Naive thymus-derived CD4-positive, alpha-beta T cell (primary cell): ENCODE results near the gene RASGRF1. TPM values are rescaled to one million over a fixed set of nuclear protein-coding genes. Genes with fewer than 3 reads are reported as not detected.

ENCODE experiments used
- ATAC-seq: fragments of 150-1000 bp; cut with Tn5 transposase; 2 replicates; pipeline ENCODE4 v1.10.0; 2021; ENCODE audit warnings: mild to moderate bottlenecking, moderate library complexity
- CTCF ChIA-PET: fragments of 350-600 bp; sonication (Branson Sonifier 250); formaldehyde crosslinking; loops from one replicate; lab custom pipeline; 2021; ENCODE audit warnings: antibody characterized with exemption; lab: Charles Lee
- POLR2A ChIA-PET: fragments of 350-600 bp; sonication (Branson Sonifier 250); formaldehyde crosslinking; loops from one replicate; lab custom pipeline; 2021; ENCODE audit warnings: antibody characterized with exemption, inconsistent platforms; lab: Charles Lee
- DNase-seq, 9 donors: peaks; one replicate each; pipeline versions ENCODE4 v3.0.0 to v3.0.0-alpha.2; 2020 to 2022; ENCODE audit warnings: mixed read lengths in 1 of 9
- H3K27ac ChIP-seq: one replicate; pipeline ENCODE4 v1.7.0; 2013; ENCODE audit warnings: mild to moderate bottlenecking, low read depth, low read length, moderate library complexity
- H3K27me3 ChIP-seq, 2 donors: one replicate each; pipeline ENCODE4 v1.7.0; 2013; ENCODE audit warnings: low read length in 2 of 2, mild to moderate bottlenecking in 2 of 2, moderate library complexity in 2 of 2; ENCODE audit not compliant: control insufficient read depth in 2 of 2, insufficient read depth in 2 of 2
- H3K36me3 ChIP-seq, 3 experiments: 1 replicate in 2 of 3; 2 replicates in 1 of 3; pipeline ENCODE4 v1.7.0; 2013; ENCODE audit warnings: low read length in 3 of 3, mild to moderate bottlenecking in 3 of 3, moderate library complexity in 1 of 3; ENCODE audit not compliant: insufficient read depth in 3 of 3, control insufficient read depth in 2 of 3
- H3K4me1 ChIP-seq, 2 donors: one replicate each; pipeline ENCODE4 v1.7.0; 2013; ENCODE audit warnings: low read length in 2 of 2, mild to moderate bottlenecking in 2 of 2, moderate library complexity in 1 of 2; ENCODE audit not compliant: control insufficient read depth in 2 of 2, insufficient read depth in 2 of 2
- H3K4me3 ChIP-seq: 2 replicates; pipeline ENCODE4 v1.7.0; 2013; ENCODE audit warnings: mild to moderate bottlenecking, low read length
- H3K9me3 ChIP-seq, 3 experiments: 1 replicate in 2 of 3; 2 replicates in 1 of 3; pipeline ENCODE4 v1.7.0; 2013; ENCODE audit warnings: low read length in 3 of 3; ENCODE audit not compliant: control insufficient read depth in 2 of 3
- H3K27ac Mint-ChIP-seq, 9 donors: one replicate each; pipeline ENCODE4 v1.8.0; 2020 to 2022; ENCODE audit warnings: mixed read lengths in 9 of 9, mild to moderate bottlenecking in 8 of 9, moderate library complexity in 5 of 9, inconsistent platforms in 2 of 9
- H3K27me3 Mint-ChIP-seq, 5 donors: one replicate each; pipeline ENCODE4 v1.8.0; 2021 to 2022; ENCODE audit warnings: mixed read lengths in 5 of 5, mild to moderate bottlenecking in 1 of 5
- H3K36me3 Mint-ChIP-seq, 5 donors: one replicate each; pipeline ENCODE4 v1.8.0; 2020 to 2022; ENCODE audit warnings: mixed read lengths in 5 of 5, mild to moderate bottlenecking in 3 of 5, inconsistent platforms in 1 of 5
- H3K4me1 Mint-ChIP-seq, 7 donors: one replicate each; pipeline ENCODE4 v1.8.0; 2020 to 2022; ENCODE audit warnings: mixed read lengths in 7 of 7, mild to moderate bottlenecking in 3 of 7, inconsistent platforms in 1 of 7
- H3K4me3 Mint-ChIP-seq, 10 donors: one replicate each; pipeline ENCODE4 v1.8.0; 2020 to 2022; ENCODE audit warnings: mild to moderate bottlenecking in 10 of 10, mixed read lengths in 10 of 10, moderate library complexity in 6 of 10, inconsistent platforms in 2 of 10
- H3K9me3 Mint-ChIP-seq, 11 donors: one replicate each; pipeline ENCODE4 v1.8.0; 2020 to 2022; ENCODE audit warnings: mixed read lengths in 11 of 11, mild to moderate bottlenecking in 4 of 11, inconsistent platforms in 1 of 11, moderate library complexity in 1 of 11
- intact Hi-C, 2 donors: fragments of 100-400 bp; cut with micrococcal nuclease; formaldehyde crosslinking; loops; one replicate each; pipeline ENCODE4 v1.15.1; 2023
- polyA plus RNA-seq, 2 donors: library from polyadenylated mRNA; unstranded; fragments of 300-500 nt; fragmentation: Illumina TruSeq; gene quantifications; one replicate each; pipeline ENCODE4 v1.2.3, GENCODE V29; 2021
- total RNA-seq, 6 experiments: library from RNA in 5 of 6; stranded (reverse) in 5 of 6; gene quantifications; 1 replicate in 5 of 6; 2 replicates in 1 of 6; pipeline ENCODE4 v1.2.3 and lab custom pipeline; 2021 to 2026

Gene RASGRF1
- total and polyA plus RNA-seq, 7 experiments from 2014 or later, result 0.07 to 0.10 TPM; not detected in 5

DNA sequence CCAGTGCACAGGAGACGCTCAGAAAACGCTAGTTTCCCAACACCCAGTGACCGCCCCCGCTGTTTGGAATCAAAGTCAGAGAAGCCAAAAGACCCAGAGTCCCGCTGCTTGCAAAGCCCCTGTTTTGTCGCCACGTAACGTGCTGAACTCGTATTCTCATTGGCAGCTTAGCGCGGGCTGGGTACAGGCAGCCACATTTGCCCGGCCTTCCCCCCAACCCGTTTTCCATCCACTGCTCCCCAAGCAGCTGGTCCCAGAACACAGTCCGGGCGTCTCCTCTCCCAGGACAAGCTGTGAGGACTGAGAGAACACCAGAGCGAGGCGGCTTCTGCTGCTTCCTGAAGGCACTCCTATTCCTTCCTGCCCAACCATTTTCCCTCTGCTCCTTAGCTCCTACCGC, 54.8 kb downstream of the RASGRF1 start:
- Mint-ChIP-seq H3K36me3 (no peaks in the 10 kb centered on the region), H3K27me3 (peaks cover 7 to 29% (median 25%) of the 10 kb centered on the region in 5 donors), H3K4me3 (no peak overlapping the region), H3K4me1 (peaks cover 0 to 1% (median 0%) of the 10 kb centered on the region in 7 donors), H3K9me3 (peaks cover 0 to 2% (median 0%) of the 10 kb centered on the region in 11 donors), H3K27ac (no peak overlapping the region)
- intact Hi-C loops, result no loop called here
- no peaks in the 10 kb centered on the region for H3K9me3 ChIP-seq
- H3K27ac ChIP-seq, result no peak overlapping the region
- H3K36me3 ChIP-seq, result no peaks in the 10 kb centered on the region
- H3K4me3 ChIP-seq, result no peak overlapping the region
- ATAC-seq (no peak), DNase-seq (no peak)
- H3K4me1 ChIP-seq, result no peaks in the 10 kb centered on the region
- CTCF ChIA-PET, result no interaction called here
- POLR2A ChIA-PET, result no interaction called here
- H3K27me3 ChIP-seq, result no peaks in the 10 kb centered on the region

DNA sequence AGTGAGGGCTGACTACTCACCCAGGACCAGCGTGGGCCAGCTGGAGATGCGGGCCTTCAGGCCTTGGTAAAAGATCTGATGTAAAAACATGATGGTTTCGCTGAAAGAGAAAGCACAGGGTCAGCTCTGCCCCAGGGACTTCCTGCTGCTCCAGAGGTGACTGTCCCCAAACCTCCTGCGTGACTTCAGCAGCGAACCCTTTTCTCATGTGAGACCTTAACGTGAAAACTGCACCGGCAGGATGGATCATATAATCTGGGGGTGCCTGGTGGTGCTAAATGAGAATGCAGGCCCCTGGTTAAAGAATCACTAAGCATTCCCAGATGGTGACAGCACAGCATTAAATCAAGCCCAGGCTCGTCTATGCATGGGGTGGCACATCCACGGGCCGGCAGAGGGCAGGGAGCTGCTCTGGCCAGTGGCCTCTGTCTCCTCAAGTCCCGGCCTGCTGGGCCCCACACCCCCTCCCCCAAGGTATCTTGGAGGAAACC, 55.4 kb downstream of the RASGRF1 start:
- ATAC-seq (no peak), DNase-seq (no peak)
- intact Hi-C loops, result no loop called here
- H3K27ac ChIP-seq, result no peak overlapping the region
- Mint-ChIP-seq H3K4me3 (no peak overlapping the region), H3K27ac (no peak overlapping the region), H3K9me3 (peaks cover 0 to 2% (median 0%) of the 10 kb centered on the region in 11 donors), H3K4me1 (peaks cover 0 to 1% (median 0%) of the 10 kb centered on the region in 7 donors), H3K36me3 (no peaks in the 10 kb centered on the region), H3K27me3 (peaks cover 2 to 30% (median 23%) of the 10 kb centered on the region in 5 donors)
- no peaks in the 10 kb centered on the region for H3K4me1 ChIP-seq
- POLR2A ChIA-PET, result no interaction called here
- no peaks in the 10 kb centered on the region for H3K9me3 ChIP-seq
- no peak overlapping the region for H3K4me3 ChIP-seq
- CTCF ChIA-PET, result no interaction called here
- H3K27me3 ChIP-seq, result no peaks in the 10 kb centered on the region
- H3K36me3 ChIP-seq, result no peaks in the 10 kb centered on the region

GRCh38 chr15:79034284-79034683, 56.3 kb downstream of the RASGRF1 start:
- Histone ChIP-seq H3K27me3 (no peaks in the 10 kb centered on the region), H3K4me1 (no peaks in the 10 kb centered on the region), H3K27ac (no peak overlapping the region), H3K4me3 (no peak overlapping the region), H3K36me3 (no peaks in the 10 kb centered on the region), H3K9me3 (no peaks in the 10 kb centered on the region)
- peaks cover 0 to 2% (median 0%) of the 10 kb centered on the region in 11 donors for H3K9me3 Mint-ChIP-seq
- no peaks in the 10 kb centered on the region for H3K36me3 Mint-ChIP-seq
- no peak for DNase-seq
- H3K4me3 Mint-ChIP-seq, result no peak overlapping the region
- CTCF ChIA-PET, result no interaction called here
- ATAC-seq, result no peak
- no peak overlapping the region for H3K27ac Mint-ChIP-seq
- POLR2A ChIA-PET, result no interaction called here
- intact Hi-C loops, result no loop called here
- H3K4me1 Mint-ChIP-seq, result peaks cover 0 to 1% (median 0%) of the 10 kb centered on the region in 7 donors
- H3K27me3 Mint-ChIP-seq, result peaks cover 0 to 25% (median 22%) of the 10 kb centered on the region in 5 donors

GRCh38 chr15:79032656-79033055, 57.9 kb downstream of the RASGRF1 start:
- Mint-ChIP-seq H3K27me3 (peaks cover 0 to 25% (median 20%) of the 10 kb centered on the region in 5 donors), H3K9me3 (peaks cover 0 to 3% (median 0%) of the 10 kb centered on the region in 11 donors), H3K27ac (no peak overlapping the region), H3K4me3 (no peak overlapping the region), H3K36me3 (no peaks in the 10 kb centered on the region), H3K4me1 (peaks cover 0 to 1% (median 0%) of the 10 kb centered on the region in 7 donors)
- Histone ChIP-seq H3K4me1 (no peaks in the 10 kb centered on the region), H3K36me3 (no peaks in the 10 kb centered on the region), H3K27ac (no peak overlapping the region), H3K9me3 (no peaks in the 10 kb centered on the region), H3K27me3 (no peaks in the 10 kb centered on the region), H3K4me3 (no peak overlapping the region)
- CTCF ChIA-PET, result no interaction called here
- intact Hi-C loops, result no loop called here
- DNase-seq (no peak), ATAC-seq (no peak)
- POLR2A ChIA-PET, result no interaction called here

DNA sequence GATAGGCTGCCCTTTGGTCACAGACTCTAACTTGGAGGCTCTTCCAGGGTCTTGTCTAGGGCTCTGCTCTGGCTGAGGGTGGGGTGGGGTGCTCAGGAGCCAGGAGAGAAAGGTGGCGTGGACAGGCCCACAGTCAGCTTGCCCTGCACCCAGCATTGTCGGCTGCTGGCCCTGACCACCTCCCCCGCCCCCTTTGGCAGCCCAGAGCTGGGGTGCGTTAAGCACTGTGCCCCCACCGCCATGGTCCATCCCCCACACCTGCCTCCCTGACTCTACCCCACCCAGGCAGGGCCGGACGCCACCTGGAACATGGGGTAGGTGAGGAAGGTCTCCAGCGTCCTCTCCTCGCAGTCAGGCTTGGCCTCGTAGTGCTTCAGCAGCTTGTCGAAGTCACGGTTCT, 58.8 kb downstream of the RASGRF1 start:
- Mint-ChIP-seq H3K9me3 (peaks cover 0 to 3% (median 0%) of the 10 kb centered on the region in 11 donors), H3K36me3 (no peaks in the 10 kb centered on the region), H3K27ac (no peak overlapping the region), H3K4me1 (peaks cover 0 to 1% (median 0%) of the 10 kb centered on the region in 7 donors), H3K27me3 (peaks cover 0 to 25% (median 17%) of the 10 kb centered on the region in 5 donors), H3K4me3 (no peak overlapping the region)
- CTCF ChIA-PET, result no interaction called here
- H3K4me1 ChIP-seq, result no peaks in the 10 kb centered on the region
- no peak overlapping the region for H3K4me3 ChIP-seq
- no peaks in the 10 kb centered on the region for H3K27me3 ChIP-seq
- H3K36me3 ChIP-seq, result no peaks in the 10 kb centered on the region
- DNase-seq (no peak), ATAC-seq (no peak)
- intact Hi-C loops, result no loop called here
- no peaks in the 10 kb centered on the region for H3K9me3 ChIP-seq
- no peak overlapping the region for H3K27ac ChIP-seq
- POLR2A ChIA-PET, result no interaction called here

- Mint-ChIP-seq H3K4me3 (no peak overlapping the region), H3K27ac (no peak overlapping the region)
These were observed 59.4 kb downstream of the RASGRF1 start for GRCh38 chr15:79031201-79031600.

GRCh38 chr15:79030470-79030869, 60.1 kb downstream of the RASGRF1 start:
- Mint-ChIP-seq H3K27me3 (peaks cover 5 to 26% (median 8%) of the 10 kb centered on the region in 5 donors), H3K4me1 (peaks cover 0 to 1% (median 0%) of the 10 kb centered on the region in 7 donors), H3K36me3 (no peaks in the 10 kb centered on the region), H3K4me3 (no peak overlapping the region), H3K9me3 (peaks cover 0 to 7% (median 0%) of the 10 kb centered on the region in 11 donors), H3K27ac (no peak overlapping the region)
- ATAC-seq, result no peak
- POLR2A ChIA-PET, result no interaction called here
- Histone ChIP-seq H3K9me3 (no peaks in the 10 kb centered on the region), H3K36me3 (no peaks in the 10 kb centered on the region), H3K27ac (no peak overlapping the region), H3K4me3 (no peak overlapping the region), H3K4me1 (no peaks in the 10 kb centered on the region), H3K27me3 (no peaks in the 10 kb centered on the region)
- DNase-seq, result no peak
- intact Hi-C loops, result no loop called here
- CTCF ChIA-PET, result interaction anchor here (0.7 kb wide), 1 partner anchor 14 kb away, joined by 3 read pairs; no protein-coding TSS in a partner anchor

More at GRCh38 chr15:79031201-79031600, 59.4 kb downstream of the RASGRF1 start:
- ChIA-PET CTCF (no interaction called here), POLR2A (no interaction called here)
- H3K27me3 ChIP-seq, result no peaks in the 10 kb centered on the region
- no peak overlapping the region for H3K4me3 ChIP-seq
- H3K36me3 Mint-ChIP-seq, result no peaks in the 10 kb centered on the region
- H3K4me1 ChIP-seq, result no peaks in the 10 kb centered on the region
- intact Hi-C loops, result no loop called here
- H3K27me3 Mint-ChIP-seq, result peaks cover 2 to 27% (median 11%) of the 10 kb centered on the region in 5 donors
- no peak overlapping the region for H3K27ac ChIP-seq
- ATAC-seq, result no peak
- H3K9me3 Mint-ChIP-seq, result peaks cover 0 to 4% (median 0%) of the 10 kb centered on the region in 11 donors
- H3K4me1 Mint-ChIP-seq, result peaks cover 0 to 1% (median 0%) of the 10 kb centered on the region in 7 donors
- no peaks in the 10 kb centered on the region for H3K9me3 ChIP-seq
- DNase-seq, result no peak
- no peaks in the 10 kb centered on the region for H3K36me3 ChIP-seq
